ACHN (cell line): ENCODE data around the gene HMGN3.

Source experiments
- DNase-seq: peaks from one replicate; pipeline ENCODE4 v3.0.0-alpha.2; 2015
- in situ Hi-C: cut with HindIII; loops from 2 replicates; pipeline ENCODE4 v1.10.0; 2017; ENCODE audit warnings: low sequenced_read_pairs, low pct_ligation_motif_present, low pct_unique_long_range_greater_than_20kb

The HMGN3 gene

GRCh38 chr6:79238919-79239318, 4.4 kb upstream of the HMGN3 start:
- in situ Hi-C loops: no loop called here
- no peak for DNase-seq

DNA sequence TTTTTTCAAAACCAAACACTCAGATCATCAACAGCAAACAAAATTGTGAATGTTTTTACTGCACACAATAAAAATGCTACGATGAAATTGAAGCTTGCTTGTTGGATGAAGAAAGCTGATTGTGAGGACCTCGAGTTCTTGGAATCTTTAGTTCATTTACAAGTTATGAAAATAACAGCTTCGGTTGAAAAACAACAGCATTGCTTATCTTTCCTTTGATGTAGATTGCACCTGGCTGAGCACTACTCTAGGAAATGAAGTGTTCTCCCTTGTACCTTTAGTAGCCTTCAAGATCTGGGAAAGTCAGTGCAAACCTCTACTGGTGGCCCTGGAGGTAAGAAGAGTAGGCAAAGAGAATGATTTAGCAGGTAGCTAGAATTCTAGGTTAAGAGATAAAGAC, 2.2 kb upstream of the HMGN3 start:
- in situ Hi-C loops: no loop called here
- no peak for DNase-seq

DNA sequence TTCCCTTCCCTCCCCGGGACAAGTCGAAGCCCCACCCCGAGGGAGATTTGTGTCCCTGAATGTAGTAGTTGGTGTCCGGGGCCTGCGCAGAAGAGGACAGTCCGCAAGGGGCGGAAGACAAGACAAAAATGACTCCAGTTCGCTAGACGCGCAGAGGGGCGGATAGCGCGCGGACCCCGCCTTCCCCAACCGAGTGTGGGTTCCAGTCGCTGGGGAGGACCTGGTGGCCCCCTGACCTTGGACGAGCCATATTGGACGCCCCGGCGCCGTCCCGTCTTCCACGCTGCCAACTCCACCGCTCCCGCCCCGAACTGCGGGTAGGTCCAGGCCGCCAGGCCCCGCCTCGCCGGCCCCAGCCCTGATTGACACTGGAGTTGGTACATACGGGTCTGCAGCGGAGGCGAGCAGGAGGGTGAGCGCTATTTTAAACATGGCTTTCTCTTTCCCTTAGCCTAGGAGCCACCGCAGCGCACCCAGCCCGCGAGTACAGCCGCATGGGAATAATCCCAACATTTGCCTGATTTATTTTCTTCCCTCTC, 802 bp downstream of the HMGN3 start:
- in situ Hi-C loops: no loop called here
- peak; percentile 90 for DNase-seq

DNA sequence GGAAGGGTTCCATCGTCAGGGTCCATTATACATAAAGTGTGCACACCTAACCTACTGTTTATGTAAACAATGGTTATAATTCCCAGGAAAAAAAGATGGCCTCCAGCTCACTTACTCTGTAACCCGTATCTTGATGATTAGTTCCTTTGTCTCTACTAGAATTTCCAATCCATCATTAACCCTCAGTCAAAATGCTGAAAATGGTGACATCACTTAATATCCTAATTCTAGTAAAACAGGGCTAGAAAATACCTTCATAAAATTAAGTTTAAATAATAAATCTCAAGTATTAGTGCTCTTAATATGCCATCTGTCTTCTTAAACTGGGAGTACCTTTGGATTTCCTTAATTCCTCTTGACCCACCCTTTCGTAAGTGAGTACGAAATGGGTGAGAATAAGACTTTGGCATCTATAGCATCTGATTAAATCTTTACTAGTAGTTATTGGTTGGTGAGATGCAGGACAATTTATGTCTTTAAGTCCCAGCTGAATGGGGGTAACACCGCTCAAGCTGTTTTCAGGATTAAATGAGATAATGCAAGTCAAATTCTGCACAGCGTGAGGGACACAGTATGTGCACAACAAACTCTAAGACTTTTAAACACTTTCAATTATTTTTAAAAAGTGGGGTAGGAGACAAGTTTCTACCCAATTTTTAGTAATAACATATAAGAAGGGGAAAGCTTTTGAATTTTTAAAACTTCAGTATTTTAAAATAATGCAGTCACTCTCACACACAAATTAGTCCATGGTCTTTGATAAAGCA, 1.6 kb downstream of the HMGN3 start:
- DNase-seq: no peak
- in situ Hi-C loops: no loop called here

GRCh38 chr6:79231666-79232065, 2.8 kb downstream of the HMGN3 start:
- no peak for DNase-seq
- in situ Hi-C loops: no loop called here

GRCh38 chr6:79231101-79231500, 3.4 kb downstream of the HMGN3 start:
- DNase-seq: no peak
- in situ Hi-C loops: no loop called here

GRCh38 chr6:79230149-79230548, 4.3 kb downstream of the HMGN3 start:
- in situ Hi-C loops: no loop called here
- DNase-seq: no peak

DNA sequence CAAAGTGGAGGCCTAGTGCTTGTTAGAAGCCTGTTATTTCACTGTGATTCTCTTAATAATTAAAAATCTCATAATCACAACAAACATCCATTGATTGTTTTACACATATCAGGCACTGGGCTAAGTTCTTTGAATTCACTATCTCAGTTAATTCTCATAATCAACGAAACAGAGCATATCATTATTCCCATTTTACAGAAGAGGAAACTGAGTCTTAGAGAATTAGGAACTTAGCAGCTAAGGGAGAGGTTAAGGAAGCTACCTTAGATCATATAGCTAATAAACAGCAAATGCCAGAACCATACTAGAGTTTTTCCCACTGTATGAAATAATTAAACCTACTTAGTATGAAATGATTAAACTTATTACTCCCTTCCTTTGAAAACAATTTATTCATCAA, 7.0 kb downstream of the HMGN3 start:
- DNase-seq: no peak
- in situ Hi-C loops: no loop called here

GRCh38 chr6:79226660-79227059, 7.8 kb downstream of the HMGN3 start:
- in situ Hi-C loops: no loop called here
- DNase-seq: no peak

DNA sequence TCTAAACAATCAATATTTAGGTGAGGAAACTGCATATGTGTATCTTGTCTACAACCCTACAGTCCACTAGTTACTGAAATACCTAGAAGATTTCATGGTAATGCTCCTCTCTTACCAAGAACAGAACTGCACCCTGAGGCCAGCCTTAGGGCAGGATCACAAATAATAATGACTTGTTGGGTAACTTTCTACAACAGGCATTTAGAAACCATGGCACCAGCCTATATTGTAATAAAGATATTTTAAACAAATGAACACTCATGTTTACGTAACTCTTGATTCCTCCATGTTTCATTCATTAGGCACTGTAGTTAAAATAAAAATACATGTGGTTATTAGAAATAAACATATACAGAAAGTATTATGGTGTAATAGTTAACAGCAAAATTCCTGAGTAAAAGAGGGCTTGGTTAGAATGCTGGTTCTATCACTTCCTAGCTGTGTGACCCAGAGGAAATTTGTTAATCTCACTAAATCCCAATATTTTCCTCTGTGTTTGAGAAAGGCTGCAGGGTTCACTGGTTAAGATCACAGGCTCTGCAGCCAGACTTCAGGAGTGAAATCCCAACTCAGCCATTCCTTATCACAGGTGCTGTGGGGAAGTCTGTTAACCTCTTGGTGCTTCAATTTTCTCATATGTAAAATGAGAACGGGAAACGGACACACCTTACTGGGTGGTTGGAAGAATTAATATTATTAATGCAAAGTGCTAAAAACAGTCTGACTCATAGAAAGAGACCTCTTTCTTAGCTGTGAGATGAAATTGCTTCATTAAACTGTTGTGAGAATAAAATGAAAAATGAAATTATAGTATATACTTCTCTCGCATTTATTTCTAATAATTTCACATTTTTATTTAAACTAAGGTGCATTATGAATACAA, 8.5 kb downstream of the HMGN3 start:
- DNase-seq: no peak
- in situ Hi-C loops: no loop called here

DNA sequence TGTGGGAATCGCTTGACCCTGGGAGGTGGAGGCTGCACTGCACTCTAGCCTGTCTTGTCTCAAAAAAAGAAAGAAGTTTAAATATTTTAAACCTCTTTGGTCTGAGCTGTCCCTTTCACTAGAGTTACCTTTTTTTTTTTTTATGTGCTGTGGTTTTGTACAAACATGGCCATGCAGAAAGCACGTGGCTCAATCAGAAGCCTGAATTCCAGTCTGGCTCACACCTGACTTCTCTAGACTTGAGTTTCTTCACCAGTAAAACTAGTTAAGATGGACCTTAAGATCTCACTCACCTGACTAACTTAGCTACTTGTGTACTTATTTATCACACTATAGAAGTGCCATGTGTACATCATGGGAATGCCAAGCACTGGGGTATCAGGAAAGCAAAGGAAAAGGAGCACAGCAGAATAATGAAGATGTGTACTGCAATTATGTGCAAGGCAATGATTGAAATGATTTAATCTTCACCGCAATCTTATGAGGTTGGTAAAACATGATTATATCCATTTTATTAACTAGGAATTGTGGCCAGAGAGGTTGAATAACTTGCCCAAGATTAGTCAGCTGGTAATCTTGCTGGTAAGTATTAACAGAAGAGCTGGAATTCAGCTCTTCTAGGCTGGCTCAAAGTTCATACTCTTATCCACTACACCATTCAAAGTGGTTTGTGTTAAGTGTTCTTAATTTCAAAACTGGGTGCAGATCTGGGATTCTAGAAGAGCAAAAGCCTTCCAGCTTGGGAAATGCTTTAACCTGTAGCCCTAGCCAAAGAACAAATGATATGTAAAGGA, 10.7 kb downstream of the HMGN3 start:
- DNase-seq: no peak
- in situ Hi-C loops: no loop called here

- DNase-seq: no peak
- in situ Hi-C loops: no loop called here
Observed at GRCh38 chr6:79215213-79215824, 19.2 kb downstream of the HMGN3 start.

DNA sequence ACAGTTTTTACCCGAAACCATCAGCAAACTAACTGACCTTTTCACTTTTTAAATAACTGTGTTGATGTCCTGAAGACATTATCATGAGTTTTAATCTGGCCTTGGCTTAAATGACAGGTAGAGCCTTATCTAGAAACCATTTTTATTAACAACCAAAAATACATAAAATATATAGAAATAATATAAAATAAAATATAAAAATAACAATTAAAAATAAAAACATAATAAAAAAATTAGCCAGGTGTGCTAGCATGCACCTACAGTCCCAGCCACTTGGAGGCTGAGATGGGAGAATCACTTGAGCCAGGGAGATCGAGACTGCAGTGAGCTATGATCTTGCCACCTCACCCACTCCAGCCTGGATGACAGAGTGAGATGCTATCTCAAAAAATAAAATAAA, 21.6 kb downstream of the HMGN3 start:
- in situ Hi-C loops: no loop called here
- DNase-seq: no peak

- no peak for DNase-seq
- in situ Hi-C loops: no loop called here
Observed at GRCh38 chr6:79208816-79209215, 25.7 kb downstream of the HMGN3 start.

- no peak for DNase-seq
- in situ Hi-C loops: no loop called here
Observed at GRCh38 chr6:79203753-79204253, 30.7 kb downstream of the HMGN3 start.

- in situ Hi-C loops: no loop called here
- DNase-seq: no peak
Observed at GRCh38 chr6:79202556-79202955, 31.9 kb downstream of the HMGN3 start.

DNA sequence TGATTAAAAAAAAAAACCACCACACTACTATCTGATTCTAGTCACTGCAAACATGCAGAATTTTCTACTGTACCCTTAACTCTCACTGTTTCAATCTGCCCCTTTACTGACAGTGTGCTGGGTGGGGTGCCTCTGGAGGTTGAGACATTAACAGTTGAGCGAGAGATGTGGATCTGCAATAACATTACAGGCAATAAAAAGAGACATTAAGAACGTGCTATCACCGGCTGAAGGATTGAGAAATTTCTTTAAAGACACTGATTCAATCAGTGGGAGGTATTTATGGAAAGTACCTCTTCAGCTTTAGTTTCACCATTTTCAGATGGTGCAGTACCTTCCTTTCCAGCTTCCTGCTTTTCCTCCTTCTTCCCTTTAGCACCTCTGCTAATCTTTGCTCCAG, 32.5 kb downstream of the HMGN3 start:
- no peak for DNase-seq
- in situ Hi-C loops: no loop called here

- DNase-seq: no peak
- in situ Hi-C loops: no loop called here
Observed at GRCh38 chr6:79201143-79201542, 33.3 kb downstream of the HMGN3 start.
